ENCODE results near the gene TMEM37.
A peak's percentile ranks its signal among the peaks of the same experiment; 100 is the strongest.

The TMEM37 gene

DNA sequence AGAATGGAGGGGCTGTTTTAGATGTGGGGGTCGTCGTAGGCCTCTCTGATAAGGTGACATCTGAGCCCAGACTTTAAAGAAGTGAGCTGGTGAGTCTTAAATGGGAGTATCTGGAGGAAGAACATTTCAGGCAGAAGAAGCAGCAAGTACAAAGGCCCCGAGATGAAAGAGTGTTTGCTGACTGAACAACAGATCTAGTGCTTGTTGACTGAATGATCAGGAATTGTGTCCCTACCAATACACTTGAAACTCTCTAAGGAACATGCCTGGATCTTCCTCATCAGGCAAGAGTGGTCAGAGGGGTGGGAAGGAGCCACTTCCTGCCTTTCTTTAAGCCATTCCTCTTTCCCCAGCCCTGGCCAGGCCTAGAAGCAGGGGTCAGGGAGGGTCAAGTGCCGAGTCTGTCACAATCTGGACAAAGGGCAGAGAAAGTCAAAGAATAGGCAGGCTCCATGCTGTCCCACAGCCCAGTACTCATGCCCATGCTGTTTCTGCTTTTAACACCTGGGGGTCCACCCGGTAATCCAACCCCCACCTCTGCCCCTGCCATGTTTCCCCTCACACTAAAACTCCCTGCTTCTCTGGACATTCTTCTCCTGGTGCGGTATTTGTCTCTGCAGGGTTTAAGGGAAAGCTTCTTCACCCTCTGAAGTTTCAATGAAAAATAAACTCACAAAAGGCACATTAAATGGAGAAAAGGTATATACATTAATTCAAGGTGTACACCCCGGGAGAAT, 3.0 kb upstream of the TMEM37 start:
- TF ChIP-seq CTCF (IDR thresholded peaks at IDR 0.05; ENCODE audit: low read depth, low read length) = no peak
- no peak overlapping the region for H3K4me3 ChIP-seq (ENCODE audit: low read depth, low read length)

DNA sequence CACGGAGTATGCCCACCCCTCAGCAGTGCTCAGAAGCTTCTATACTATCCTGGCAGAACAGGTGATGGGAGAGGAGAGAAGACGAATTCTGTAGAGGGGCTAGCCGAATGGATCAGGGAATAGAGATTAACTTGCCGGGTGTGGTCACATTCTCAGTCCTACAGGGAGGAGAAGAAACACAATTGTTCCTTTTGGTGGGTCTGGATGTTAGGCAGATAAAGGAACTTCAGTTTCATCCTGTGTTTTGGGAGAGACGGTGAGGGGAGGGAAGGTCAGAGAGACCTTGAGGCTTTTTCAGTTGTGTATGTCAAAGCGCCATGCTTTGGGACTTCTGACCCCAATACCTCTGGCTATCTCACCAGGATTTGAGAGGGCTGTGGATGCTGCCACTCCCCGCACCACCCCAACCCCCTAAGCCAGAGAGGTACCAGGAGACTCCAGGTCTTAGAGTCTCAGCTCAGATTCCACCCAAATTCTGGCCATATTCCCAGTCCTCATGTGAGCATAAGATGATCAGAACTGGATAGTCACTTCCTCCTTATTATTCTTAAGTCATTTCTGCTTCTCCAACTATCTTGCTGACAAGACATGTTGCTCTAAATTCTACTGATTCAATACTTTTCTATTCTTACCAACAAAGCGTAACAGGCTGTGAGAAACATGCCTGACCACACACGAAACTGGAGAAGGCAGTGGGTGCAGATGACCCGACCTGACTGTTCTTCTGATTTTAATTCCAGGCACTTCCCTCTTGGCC, 2.3 kb upstream of the TMEM37 start:
- H3K4me3 ChIP-seq (ENCODE audit: low read depth, low read length) = no peak overlapping the region
- no peak for TF ChIP-seq CTCF (IDR thresholded peaks at IDR 0.05; ENCODE audit: low read depth, low read length)

DNA sequence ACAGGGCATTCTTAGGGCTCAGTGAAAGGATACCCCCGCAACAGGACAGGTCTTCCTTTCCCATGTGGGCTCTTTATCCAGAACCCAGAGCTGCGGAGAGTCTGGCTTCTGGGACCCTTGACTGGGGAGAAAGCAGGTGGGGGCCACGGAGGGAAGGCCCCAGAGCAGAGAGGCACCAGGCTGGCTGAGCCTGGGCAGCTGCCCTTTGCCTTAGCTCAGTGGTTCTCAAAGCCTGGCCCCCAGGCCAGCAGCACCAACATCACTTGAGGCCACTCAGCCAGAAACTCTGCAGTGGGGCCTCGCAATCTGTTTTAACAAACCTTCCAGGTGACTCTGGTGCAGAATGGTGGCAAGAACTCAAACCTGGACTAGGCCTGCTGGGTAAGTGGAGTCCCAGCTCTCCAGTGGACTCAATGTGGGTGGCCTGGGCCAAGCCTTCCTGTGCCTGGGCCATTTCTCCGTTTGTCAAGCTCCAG, 1.6 kb upstream of the TMEM37 start:
- TF ChIP-seq CTCF (IDR thresholded peaks at IDR 0.05; ENCODE audit: low read depth, low read length) = no peak
- no peak overlapping the region for H3K4me3 ChIP-seq (ENCODE audit: low read depth, low read length)

- no peak for TF ChIP-seq CTCF (IDR thresholded peaks at IDR 0.05; ENCODE audit: low read depth, low read length)
- peak overlapping the region; percentile 43 for H3K4me3 ChIP-seq (ENCODE audit: low read depth, low read length)
Measured at GRCh38 chr2:119431976-119432850, 559 bp downstream of the TMEM37 start.

DNA sequence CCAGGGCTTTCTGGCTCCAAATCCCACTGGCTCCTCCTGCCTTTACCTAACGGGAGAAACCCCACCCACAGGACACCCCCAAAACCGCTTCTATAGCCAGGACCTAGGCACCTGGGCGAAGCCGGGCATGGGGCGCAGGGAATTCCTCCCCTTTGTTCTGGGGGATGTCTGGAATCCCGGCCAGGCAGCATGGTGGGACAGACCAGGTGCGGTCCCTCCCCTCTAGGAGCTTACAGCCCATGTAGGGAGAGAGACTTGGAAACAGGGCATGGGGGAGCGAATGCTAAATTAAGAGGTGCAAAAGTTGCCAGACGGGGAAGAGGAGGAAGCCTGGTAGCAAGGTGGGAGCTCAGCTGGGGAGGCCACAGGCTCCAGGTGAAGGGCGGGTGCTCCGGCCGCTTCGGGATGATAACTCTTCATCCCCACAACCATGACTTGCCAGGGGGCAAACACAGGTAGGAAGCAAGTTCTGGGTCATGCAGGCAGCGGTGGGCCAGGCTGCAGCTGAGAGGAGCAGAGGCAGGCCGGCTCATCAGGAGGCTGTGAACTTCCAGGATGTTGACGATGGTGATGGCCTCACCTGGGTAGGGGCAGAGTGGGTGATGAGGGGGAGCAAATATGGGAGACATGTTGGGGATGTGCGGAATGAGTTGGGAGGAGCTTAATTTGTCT, 1.3 kb downstream of the TMEM37 start:
- no peak for TF ChIP-seq CTCF (IDR thresholded peaks at IDR 0.05; ENCODE audit: low read depth, low read length)

GRCh38 chr2:119433636-119434327, 2.1 kb downstream of the TMEM37 start:
- no peak overlapping the region for H3K4me3 ChIP-seq (ENCODE audit: low read depth, low read length)
- no peak for TF ChIP-seq CTCF (IDR thresholded peaks at IDR 0.05; ENCODE audit: low read depth, low read length)

More for the DNA sequence above, 1.3 kb downstream of the TMEM37 start:
- H3K4me3 ChIP-seq (ENCODE audit: low read depth, low read length) = no peak overlapping the region

Data from WI38 (cell line).